HL-60 (cell line): Measurements from ENCODE around the gene TBC1D1.

Source experiments
- DNase-seq, 2 experiments: peaks; one replicate each; pipeline ENCODE4 v3.0.0-alpha.2; 2010 to 2020; ENCODE audit warnings: low read depth in 1 of 2, low spot score in 1 of 2
- H3K27ac ChIP-seq: fragments of 250-450 bp; sonication (Bioruptor Pico); replicated peaks from 2 replicates; pipeline ENCODE4 v1.5.1; 2020; ENCODE audit warnings: mild to moderate bottlenecking, moderate library complexity
- H3K27me3 ChIP-seq: fragments of 250-450 bp; sonication (Bioruptor Pico); 2 replicates; pipeline ENCODE4 v1.5.1; 2021; ENCODE audit warnings: mild to moderate bottlenecking, moderate library complexity; ENCODE audit not compliant: insufficient read depth, poor library complexity, severe bottlenecking
- H3K4me3 ChIP-seq: replicated peaks from 2 replicates; pipeline ENCODE4 v1.5.1; 2011; ENCODE audit warnings: mild to moderate bottlenecking, control low read depth, low read length; ENCODE audit not compliant: insufficient read depth
- CTCF ChIP-seq: IDR thresholded peaks from one replicate; pipeline ENCODE4 v1.5.1; 2011; ENCODE audit warnings: low read length, control low read depth, inconsistent platforms; ENCODE audit not compliant: insufficient read depth
- GABPA ChIP-seq: IDR thresholded peaks from 2 replicates; pipeline ENCODE4 v1.6.1; 2012; ENCODE audit warnings: low read depth
- POLR2AphosphoS5 ChIP-seq: IDR thresholded peaks from 2 replicates; pipeline ENCODE4 v1.6.1; 2012; ENCODE audit warnings: low read depth
- REST ChIP-seq: IDR thresholded peaks from 2 replicates; pipeline ENCODE4 v1.6.1; 2012; ENCODE audit warnings: low read depth; ENCODE audit not compliant: insufficient replicate concordance
- SPI1 ChIP-seq: IDR thresholded peaks from 2 replicates; pipeline ENCODE4 v1.6.1; 2012; ENCODE audit warnings: low read depth, mild to moderate bottlenecking, borderline replicate concordance

The TBC1D1 gene

GRCh38 chr4:37999000-37999716 is 108.3 kb downstream of the TBC1D1 start:
- DNase-seq: no peak
- H3K27me3 ChIP-seq: no peaks in the 10 kb centered on the region
- H3K27ac ChIP-seq: no peak overlapping the region
- TF ChIP-seq REST (no peak), POLR2AphosphoS5 (no peak), CTCF (no peak), SPI1 (no peak), GABPA (no peak)
- H3K4me3 ChIP-seq: no peak overlapping the region

GRCh38 chr4:37999965-38000364 is 109.1 kb downstream of the TBC1D1 start:
- Histone ChIP-seq H3K27ac (no peak overlapping the region), H3K4me3 (no peak overlapping the region), H3K27me3 (no peaks in the 10 kb centered on the region)
- TF ChIP-seq CTCF (no peak), GABPA (no peak), REST (no peak)
- no peak for DNase-seq

- Histone ChIP-seq H3K27me3 (no peaks in the 10 kb centered on the region), H3K27ac (no peak overlapping the region), H3K4me3 (no peak overlapping the region)
- DNase-seq: no peak
- no peak for TF ChIP-seq REST
- no peak for TF ChIP-seq POLR2AphosphoS5
- TF ChIP-seq SPI1: no peak
- no peak for TF ChIP-seq CTCF
- no peak for TF ChIP-seq GABPA
Observed at GRCh38 chr4:38001927-38002326, 111.0 kb downstream of the TBC1D1 start.
